ENCODE data around the gene NMNAT2. TPM values are rescaled to one million over a fixed set of nuclear protein-coding genes. Genes with fewer than 3 reads are reported as not detected.

The NMNAT2 gene
- total RNA-seq, 4 donors from 2014 or later: 1.0 to 4.5 (median 2.4) TPM

DNA sequence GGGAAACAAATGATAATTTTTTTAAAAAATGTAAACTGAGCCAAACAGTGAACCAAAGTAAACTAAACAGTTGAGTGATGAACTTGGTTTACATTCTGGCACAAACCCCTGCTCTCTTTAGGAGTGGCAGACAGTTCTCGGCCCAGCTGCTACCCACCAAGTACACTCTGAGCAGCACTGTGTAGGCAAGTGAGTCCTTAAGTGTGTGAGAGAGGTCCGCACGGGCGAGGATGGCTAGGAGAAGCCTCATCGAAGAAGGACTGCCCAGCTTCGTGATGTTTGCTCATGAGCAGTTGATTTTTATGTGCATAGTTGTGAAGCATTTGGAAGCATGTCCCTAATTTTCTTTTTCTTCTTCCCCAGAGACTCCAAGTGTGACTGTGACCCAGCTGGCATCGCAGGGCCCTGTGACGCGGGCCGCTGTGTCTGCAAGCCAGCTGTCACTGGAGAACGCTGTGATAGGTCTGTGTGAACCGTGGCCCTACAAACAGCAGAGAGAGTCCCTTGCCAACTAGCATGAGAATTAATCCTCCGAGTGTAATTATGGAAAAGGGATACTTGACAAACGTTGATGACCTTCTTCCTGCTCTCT is 200.1 kb downstream of the NMNAT2 start:
- TF ChIP-seq, protein P1, sequence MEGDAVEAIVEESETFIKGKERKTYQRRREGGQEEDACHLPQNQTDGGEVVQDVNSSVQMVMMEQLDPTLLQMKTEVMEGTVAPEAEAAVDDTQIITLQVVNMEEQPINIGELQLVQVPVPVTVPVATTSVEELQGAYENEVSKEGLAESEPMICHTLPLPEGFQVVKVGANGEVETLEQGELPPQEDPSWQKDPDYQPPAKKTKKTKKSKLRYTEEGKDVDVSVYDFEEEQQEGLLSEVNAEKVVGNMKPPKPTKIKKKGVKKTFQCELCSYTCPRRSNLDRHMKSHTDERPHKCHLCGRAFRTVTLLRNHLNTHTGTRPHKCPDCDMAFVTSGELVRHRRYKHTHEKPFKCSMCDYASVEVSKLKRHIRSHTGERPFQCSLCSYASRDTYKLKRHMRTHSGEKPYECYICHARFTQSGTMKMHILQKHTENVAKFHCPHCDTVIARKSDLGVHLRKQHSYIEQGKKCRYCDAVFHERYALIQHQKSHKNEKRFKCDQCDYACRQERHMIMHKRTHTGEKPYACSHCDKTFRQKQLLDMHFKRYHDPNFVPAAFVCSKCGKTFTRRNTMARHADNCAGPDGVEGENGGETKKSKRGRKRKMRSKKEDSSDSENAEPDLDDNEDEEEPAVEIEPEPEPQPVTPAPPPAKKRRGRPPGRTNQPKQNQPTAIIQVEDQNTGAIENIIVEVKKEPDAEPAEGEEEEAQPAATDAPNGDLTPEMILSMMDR (IDR thresholded peaks at IDR 0.05; ENCODE audit: low read depth): no peak

DNA sequence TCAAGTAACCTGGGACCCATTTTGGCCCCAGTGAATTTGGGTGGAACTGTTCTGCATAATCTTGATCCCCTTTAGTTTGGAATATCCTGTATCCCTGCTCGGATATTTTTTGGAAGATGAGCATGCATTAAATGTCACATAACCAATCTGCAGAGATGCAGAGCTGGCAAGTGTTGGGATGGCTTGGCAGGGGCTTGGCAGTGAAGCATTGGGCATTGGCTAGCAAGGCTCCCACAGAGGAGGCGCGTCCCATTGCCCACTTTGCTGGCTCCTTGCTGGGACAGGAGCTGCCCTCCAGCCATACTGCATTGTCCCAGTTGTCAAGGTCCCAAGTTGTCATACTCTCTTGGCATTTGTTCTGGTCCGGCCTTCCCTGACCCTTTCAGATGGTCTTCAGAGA is 202.2 kb downstream of the NMNAT2 start:
- TF ChIP-seq, protein P1 (IDR thresholded peaks at IDR 0.05; ENCODE audit: low read depth): no peak

DNA sequence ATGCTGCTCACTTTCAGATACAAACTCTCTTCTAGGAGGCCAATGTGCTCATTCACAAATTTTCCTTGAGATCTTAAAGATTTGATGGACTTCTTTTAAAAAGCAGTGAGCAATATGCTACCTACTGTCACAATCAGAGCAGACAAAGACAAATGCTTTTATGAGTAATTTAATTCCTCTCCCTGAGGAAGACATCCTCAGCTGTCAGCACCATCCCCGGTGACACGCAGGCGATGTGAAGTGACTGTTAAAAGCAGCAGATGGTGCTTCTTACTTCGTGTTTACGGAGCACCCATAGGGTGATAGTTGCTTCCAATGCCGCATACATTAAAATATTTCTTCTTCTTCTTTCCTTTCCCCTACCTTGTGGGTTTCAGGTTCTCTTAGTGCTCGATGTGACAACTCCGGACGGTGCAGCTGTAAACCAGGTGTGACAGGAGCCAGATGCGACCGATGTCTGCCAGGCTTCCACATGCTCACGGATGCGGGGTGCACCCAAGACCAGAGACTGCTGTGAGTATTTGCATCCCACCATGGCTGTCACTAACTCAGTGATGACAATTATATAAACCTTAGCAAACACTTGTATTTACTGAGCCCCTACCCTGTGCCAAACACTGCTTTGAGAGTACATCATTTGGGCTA is 203.0 kb downstream of the NMNAT2 start:
- TF ChIP-seq, protein P1 (IDR thresholded peaks at IDR 0.05; ENCODE audit: low read depth): no peak

DNA sequence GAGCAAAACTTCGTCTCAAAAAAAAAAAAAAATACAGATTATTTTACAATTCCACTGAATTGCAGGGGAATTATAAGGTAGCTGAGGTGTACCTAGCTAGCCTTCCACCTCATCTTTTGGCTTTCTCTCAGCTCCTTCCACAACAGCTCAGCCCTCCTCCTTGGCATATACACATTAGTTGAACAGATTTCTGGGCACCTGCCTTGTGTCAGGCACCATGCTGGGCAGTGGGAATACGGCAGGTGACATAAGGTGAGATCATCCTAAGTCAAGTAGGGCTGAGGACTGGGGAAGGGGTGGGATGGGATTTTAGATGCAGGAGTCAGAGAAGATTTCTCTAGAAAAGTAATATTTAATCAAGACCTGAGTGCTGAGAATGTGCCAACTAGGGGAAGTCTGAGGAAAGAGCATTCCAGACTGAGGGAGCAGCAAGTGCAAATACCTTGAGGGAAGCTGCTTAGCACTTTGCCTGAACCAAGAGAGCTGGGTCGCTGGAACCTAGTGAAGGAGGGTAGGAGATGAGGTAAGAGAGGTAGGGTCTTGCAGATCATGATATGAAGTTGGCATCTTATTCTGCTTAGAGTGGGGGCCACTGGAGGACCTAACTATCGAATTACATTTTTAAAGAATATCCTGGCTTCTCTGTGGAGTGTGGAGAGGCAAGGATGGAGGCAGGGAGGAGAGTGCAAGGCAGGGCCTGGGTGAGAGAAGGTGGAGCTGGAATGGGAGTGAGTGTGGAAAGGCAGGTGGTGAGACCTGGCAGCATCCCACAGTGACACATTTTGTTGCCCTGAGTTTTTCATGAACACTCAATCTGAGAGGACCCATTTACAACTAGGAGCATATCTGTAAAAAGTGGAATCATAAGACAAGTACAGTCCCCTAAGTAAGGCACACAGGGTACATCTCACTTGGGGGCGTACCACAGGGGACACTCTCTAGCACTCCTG is 203.9 kb downstream of the NMNAT2 start:
- TF ChIP-seq, protein P1 (IDR thresholded peaks at IDR 0.05; ENCODE audit: low read depth): no peak

DNA sequence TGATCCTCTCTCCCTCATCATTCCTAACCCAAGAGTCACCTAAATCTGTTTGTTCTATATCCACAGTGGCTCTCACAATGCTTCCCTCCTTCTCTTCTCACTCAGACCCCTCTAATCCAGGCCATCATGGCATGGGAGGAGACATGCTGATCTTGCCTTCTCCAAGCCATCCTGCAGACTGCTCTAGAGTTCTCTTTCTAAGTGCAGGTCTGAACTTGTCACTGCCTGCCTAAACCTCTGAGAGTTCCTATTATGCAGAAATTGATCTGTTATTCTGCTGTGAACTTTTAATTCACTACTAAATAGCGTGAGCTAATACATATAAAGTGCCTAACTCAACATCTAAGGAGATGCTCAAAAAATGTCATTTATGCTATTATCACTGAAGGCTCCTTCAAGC is 205.3 kb downstream of the NMNAT2 start:
- TF ChIP-seq, protein P1 (IDR thresholded peaks at IDR 0.05; ENCODE audit: low read depth): no peak

DNA sequence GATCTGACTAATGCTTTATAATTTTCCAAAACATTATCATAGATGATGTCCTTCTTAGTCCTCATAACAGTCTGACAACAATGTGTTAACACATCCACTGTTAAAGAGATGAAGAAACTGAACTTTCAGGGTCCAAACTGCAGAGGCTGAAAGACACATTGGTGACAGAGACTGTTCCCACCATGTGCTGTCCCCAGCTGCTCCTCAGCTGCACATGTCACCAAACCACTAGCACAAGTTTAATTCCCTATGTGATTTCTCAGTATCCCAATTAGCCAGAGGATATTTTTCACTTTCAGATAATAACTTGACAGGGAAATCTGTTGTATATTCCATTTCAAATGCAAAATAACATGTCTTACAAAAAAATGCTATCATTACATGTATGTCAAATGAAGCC is 207.5 kb downstream of the NMNAT2 start:
- TF ChIP-seq, protein P1 (IDR thresholded peaks at IDR 0.05; ENCODE audit: low read depth): no peak
